ENCODE data around the gene EVX2. TPM values are rescaled to one million over a fixed set of nuclear protein-coding genes. Genes with fewer than 3 reads are reported as not detected.

The EVX2 gene
- total and polyA plus RNA-seq, 9 of the 15 experiments (the other 6 are each of a cell fraction or from before 2014, with no cell fraction given): not detected

DNA sequence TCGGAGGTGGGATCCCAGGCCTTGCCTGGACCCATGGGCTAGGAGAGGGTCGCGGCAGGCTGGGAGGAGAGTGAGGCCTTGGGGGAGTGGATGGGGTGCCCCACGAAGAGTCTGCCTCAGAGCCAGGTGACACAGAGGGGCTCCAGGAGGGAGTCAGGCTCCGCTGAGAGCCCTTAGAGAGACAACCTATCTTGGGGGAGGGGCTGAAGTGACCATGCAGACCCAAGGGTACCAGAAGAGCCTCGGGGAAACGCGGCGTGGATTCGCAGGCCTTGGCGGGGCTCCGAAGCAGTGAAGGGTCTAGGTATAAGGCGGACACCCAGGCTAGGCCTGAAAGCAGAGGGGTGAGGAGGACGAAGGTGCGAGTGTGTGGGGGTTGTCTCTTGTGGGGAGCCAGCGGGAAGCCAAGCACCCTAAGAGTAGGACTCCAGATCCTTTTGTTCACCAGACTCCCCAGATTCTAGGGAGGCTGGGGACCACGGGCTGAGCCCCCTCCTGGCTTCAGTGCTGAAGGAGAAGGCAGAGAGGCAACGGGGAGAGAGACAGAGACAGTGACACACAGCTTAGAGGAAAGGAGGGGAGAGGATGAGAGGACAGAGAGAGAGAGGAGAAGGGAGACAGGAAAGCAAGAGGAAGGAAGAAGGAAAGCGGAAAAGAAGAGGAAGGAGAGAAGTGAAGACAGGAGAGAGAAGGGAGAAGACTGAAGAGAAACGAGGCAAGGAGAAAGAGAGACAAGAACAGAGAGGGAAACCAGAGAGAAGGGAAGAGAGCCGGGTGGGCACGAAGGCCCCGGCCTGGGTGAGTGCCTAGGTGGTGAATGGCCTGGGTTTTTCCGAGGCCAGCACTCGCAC is 22.2 kb upstream of the EVX2 start:
- H4K20me1 ChIP-seq (replicated peaks; ENCODE audit: control insufficient read depth, insufficient read depth, low read length): peaks cover 4% of the 10 kb centered on the region; the same call in 1 of the 2 replicates
- H3K9me3 ChIP-seq (replicated peaks; ENCODE audit: control insufficient read depth, insufficient read depth, low read depth, low read length): no peaks in the 10 kb centered on the region
- no peak overlapping the region for H3K4me3 ChIP-seq
- ChIA-PET CTCF (ENCODE audit: low intra/inter-chr PET ratio) (no interaction called here), POLR2A (no interaction called here)
- 4% methylated on average over 23 of the region's 25 CpGs for whole genome bisulfite sequencing (ENCODE audit: insufficient coverage, low coverage, missing lambda C conversion rate)
- TF ChIP-seq, protein P1, sequence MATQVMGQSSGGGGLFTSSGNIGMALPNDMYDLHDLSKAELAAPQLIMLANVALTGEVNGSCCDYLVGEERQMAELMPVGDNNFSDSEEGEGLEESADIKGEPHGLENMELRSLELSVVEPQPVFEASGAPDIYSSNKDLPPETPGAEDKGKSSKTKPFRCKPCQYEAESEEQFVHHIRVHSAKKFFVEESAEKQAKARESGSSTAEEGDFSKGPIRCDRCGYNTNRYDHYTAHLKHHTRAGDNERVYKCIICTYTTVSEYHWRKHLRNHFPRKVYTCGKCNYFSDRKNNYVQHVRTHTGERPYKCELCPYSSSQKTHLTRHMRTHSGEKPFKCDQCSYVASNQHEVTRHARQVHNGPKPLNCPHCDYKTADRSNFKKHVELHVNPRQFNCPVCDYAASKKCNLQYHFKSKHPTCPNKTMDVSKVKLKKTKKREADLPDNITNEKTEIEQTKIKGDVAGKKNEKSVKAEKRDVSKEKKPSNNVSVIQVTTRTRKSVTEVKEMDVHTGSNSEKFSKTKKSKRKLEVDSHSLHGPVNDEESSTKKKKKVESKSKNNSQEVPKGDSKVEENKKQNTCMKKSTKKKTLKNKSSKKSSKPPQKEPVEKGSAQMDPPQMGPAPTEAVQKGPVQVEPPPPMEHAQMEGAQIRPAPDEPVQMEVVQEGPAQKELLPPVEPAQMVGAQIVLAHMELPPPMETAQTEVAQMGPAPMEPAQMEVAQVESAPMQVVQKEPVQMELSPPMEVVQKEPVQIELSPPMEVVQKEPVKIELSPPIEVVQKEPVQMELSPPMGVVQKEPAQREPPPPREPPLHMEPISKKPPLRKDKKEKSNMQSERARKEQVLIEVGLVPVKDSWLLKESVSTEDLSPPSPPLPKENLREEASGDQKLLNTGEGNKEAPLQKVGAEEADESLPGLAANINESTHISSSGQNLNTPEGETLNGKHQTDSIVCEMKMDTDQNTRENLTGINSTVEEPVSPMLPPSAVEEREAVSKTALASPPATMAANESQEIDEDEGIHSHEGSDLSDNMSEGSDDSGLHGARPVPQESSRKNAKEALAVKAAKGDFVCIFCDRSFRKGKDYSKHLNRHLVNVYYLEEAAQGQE (IDR thresholded peaks at IDR 0.05; ENCODE audit: borderline replicate concordance): no peak
- TF ChIP-seq, protein P1 (CRISPR knock-in tag; IDR thresholded peaks at IDR 0.05; ENCODE audit: low read depth): no peak
- TF ChIP-seq JUN (IDR thresholded peaks at IDR 0.05; ENCODE audit: borderline replicate concordance, low read depth, low read length) (no peak), JUN (CRISPR knock-in tag; IDR thresholded peaks at IDR 0.05; ENCODE audit: borderline replicate concordance) (no peak)
- H3K4me2 ChIP-seq (ENCODE audit: insufficient read depth, low read length): no peak overlapping the region
- intact Hi-C loops (cut with micrococcal nuclease) (no loop called here), in situ Hi-C loops (cut with MboI) (no loop called here)
- H3K9ac ChIP-seq (ENCODE audit: insufficient read depth in 1 of 2, low read depth in 2 of 2, low read length in 2 of 2): no peak overlapping the region
- FAIRE-seq: no peak
- H3K4me1 ChIP-seq (replicated peaks in 1 of 2; ENCODE audit: control insufficient read depth in 2 of 2, insufficient read depth in 2 of 2, low read length in 2 of 2): peaks cover 0 to 9% of the 10 kb centered on the region in 2 experiments; a peak in 1 of 5 replicates
- H3K9me1 ChIP-seq (ENCODE audit: control insufficient read depth, insufficient read depth, low read length): no peaks in the 10 kb centered on the region
- no peak overlapping the region for H3K27ac ChIP-seq (ENCODE audit: extremely low read depth, low read depth, low read length)
- H3K36me3 ChIP-seq (ENCODE audit: control insufficient read depth, insufficient read depth, low read length): no peaks in the 10 kb centered on the region
- no peak for DNase-seq (ENCODE audit: extremely low read depth in 1 of 4, low spot score in 3 of 4)
- ATAC-seq: no peak
- H3K27me3 ChIP-seq (ENCODE audit: control insufficient read depth in 2 of 2, insufficient read depth in 2 of 2, low read length in 2 of 2): peaks cover 44 to 55% of the 10 kb centered on the region in 2 experiments
- H3K79me2 ChIP-seq (ENCODE audit: control insufficient read depth, insufficient read depth, low read length): no peaks in the 10 kb centered on the region
- no peak overlapping the region for H2AFZ ChIP-seq (ENCODE audit: low read depth, low read length)
- BruUV-seq (replicated peaks): no TSS peak
